Middle frontal gyrus (tissue), 1 donor: ENCODE measurements around the gene HSPB2.
"Not testable (repeated sequence)": the region's sequence is repeated elsewhere in the genome, so short reads cannot be mapped to it uniquely, and the experiment has no call there.

Source experiments
- DNase-seq: peaks from one replicate; pipeline ENCODE4 v3.0.0-alpha.2; 2015; ENCODE audit warnings: low spot score; ENCODE audit errors: extremely low spot score

Gene HSPB2

GRCh38 chr11:111912535-111912934 is at the start of gene HSPB2:
Gene HSPB2, plus strand, starts transcription at chr11:111912734. Its CDS starts 96 bp downstream, at chr11:111912830.
- no peak for DNase-seq

- no peak for DNase-seq
Observed at GRCh38 chr11:111870113-111870512, 42.4 kb upstream of the HSPB2 start.

- no peak for DNase-seq
Observed at GRCh38 chr11:111870522-111870885, 42.0 kb upstream of the HSPB2 start.

- DNase-seq = peak; percentile 59
Observed at GRCh38 chr11:111870886-111871692, 41.4 kb upstream of the HSPB2 start, which contains the start of gene ALG9. Gene ALG9, minus strand, starts transcription at chr11:111871581. Its CDS starts 99 bp downstream, at chr11:111871482.

GRCh38 chr11:111871693-111872161 is 40.8 kb upstream of the HSPB2 start:
- no peak for DNase-seq

- DNase-seq = no peak
Observed at GRCh38 chr11:111878385-111878848, 34.1 kb upstream of the HSPB2 start.

GRCh38 chr11:111878849-111879636 is 33.5 kb upstream of the HSPB2 start, which contains the start of the genes CFAP68 and FDXACB1:
Gene CFAP68, plus strand, starts transcription at chr11:111879541. Its CDS starts 20 bp downstream, at chr11:111879561.
Gene FDXACB1, minus strand, starts transcription at chr11:111879165. Its CDS starts 33 bp downstream, at chr11:111879132.
- peak; percentile 98 for DNase-seq

- no peak for DNase-seq
Observed at GRCh38 chr11:111879637-111879960, 32.9 kb upstream of the HSPB2 start.

- DNase-seq = no peak
Observed at GRCh38 chr11:111882202-111882601, 30.3 kb upstream of the HSPB2 start.

GRCh38 chr11:111885053-111885452 is 27.5 kb upstream of the HSPB2 start:
- DNase-seq = not testable (repeated sequence)

- DNase-seq = no peak
Observed at GRCh38 chr11:111886032-111886431, 26.5 kb upstream of the HSPB2 start.

GRCh38 chr11:111886844-111887243 is 25.7 kb upstream of the HSPB2 start:
- no peak for DNase-seq

GRCh38 chr11:111905411-111905810 is 7.1 kb upstream of the HSPB2 start:
- DNase-seq = no peak

GRCh38 chr11:111906680-111907079 is 5.9 kb upstream of the HSPB2 start:
- DNase-seq = no peak

GRCh38 chr11:111908639-111909305 is 3.8 kb upstream of the HSPB2 start:
- DNase-seq = no peak

- DNase-seq = no peak
Observed at GRCh38 chr11:111909378-111909777, 3.2 kb upstream of the HSPB2 start.

- DNase-seq = peak; percentile 82
Observed at GRCh38 chr11:111910676-111911562, 1.6 kb upstream of the HSPB2 start.

- DNase-seq = peak; percentile 78
Observed at GRCh38 chr11:111911563-111912401, 752 bp upstream of the HSPB2 start, which contains the start of gene CRYAB. Gene CRYAB, minus strand, starts transcription at chr11:111911770. Its CDS starts 46 bp downstream, at chr11:111911724.
